NCI-H1694 (cell line): Measurements from ENCODE around the gene SLITRK6.
"Not testable (repeated sequence)": the region's sequence is repeated elsewhere in the genome, so short reads cannot be mapped to it uniquely, and the experiment has no call there.

Experiments
- DNase-seq: peaks from one replicate; lab custom pipeline; 2025; lab: John Stamatoyannopoulos, UW

Gene SLITRK6, protein sequence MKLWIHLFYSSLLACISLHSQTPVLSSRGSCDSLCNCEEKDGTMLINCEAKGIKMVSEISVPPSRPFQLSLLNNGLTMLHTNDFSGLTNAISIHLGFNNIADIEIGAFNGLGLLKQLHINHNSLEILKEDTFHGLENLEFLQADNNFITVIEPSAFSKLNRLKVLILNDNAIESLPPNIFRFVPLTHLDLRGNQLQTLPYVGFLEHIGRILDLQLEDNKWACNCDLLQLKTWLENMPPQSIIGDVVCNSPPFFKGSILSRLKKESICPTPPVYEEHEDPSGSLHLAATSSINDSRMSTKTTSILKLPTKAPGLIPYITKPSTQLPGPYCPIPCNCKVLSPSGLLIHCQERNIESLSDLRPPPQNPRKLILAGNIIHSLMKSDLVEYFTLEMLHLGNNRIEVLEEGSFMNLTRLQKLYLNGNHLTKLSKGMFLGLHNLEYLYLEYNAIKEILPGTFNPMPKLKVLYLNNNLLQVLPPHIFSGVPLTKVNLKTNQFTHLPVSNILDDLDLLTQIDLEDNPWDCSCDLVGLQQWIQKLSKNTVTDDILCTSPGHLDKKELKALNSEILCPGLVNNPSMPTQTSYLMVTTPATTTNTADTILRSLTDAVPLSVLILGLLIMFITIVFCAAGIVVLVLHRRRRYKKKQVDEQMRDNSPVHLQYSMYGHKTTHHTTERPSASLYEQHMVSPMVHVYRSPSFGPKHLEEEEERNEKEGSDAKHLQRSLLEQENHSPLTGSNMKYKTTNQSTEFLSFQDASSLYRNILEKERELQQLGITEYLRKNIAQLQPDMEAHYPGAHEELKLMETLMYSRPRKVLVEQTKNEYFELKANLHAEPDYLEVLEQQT

DNA sequence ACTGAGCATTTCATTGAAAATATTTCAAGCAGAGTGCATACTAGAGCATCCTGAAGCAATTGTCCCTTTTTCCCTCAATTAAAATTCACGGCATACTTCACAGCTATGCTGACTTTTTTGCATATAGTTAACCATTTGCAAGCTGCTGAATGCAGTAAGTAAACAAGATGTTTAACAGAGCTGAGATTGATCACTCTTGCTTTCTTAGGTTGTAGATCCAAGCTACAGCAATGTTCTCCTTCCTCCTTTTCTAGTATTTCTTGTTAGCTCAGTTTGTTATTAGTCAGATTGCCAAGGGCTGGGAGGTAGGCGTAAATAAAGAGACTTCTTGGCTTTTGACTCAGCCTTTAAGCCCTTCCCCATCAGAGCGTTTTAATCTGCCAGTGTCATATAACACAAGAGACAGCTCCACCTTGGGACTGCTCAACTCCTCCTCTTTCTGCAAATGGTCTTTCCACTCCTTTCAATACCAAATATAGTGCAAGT, at the start of gene SLITRK6:
Gene SLITRK6, minus strand, starts transcription at position 323 of the 486 bp plus-strand sequence. CDS start 2,911 bp downstream, outside the sequence.
- DNase-seq, result no peak

DNA sequence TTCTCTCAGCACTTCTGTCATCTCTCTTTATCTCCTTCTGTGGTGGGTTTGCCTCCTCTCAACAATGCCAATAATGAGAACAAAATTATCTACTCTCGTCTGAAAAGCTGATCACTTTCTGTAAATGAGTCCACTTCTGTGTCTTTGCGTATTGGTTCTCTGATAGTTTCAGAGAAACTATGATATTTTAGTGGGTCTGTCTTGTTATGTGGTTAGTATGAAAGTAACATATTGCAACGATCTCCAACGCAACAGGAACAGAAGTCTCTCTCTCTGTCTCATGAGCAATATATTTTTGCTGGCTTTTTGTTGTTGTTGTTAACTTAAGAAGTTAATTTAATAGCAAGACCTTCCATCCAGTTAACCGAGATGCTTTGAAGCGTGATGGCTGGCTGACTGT, 47.8 kb upstream of the SLITRK6 start:
- DNase-seq, result no peak

DNA sequence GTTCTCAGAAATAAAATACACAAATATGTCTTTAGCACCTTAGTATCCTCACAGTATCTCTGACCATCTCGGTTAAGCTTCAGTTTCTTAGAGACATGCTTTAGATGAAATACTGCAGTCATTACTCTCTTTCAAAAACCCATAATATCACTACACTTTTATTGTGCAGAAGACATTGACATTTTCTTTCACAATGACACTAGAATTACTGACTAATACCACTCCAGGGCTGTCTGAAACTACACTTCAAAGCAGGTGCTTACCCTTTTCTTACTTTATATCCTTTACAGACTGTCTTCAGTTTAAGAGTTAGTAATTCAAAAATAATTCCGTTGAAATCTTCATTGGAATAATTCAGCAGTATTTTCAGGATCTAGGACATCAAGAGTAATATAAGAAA, 42.2 kb upstream of the SLITRK6 start:
- DNase-seq, result no peak

DNA sequence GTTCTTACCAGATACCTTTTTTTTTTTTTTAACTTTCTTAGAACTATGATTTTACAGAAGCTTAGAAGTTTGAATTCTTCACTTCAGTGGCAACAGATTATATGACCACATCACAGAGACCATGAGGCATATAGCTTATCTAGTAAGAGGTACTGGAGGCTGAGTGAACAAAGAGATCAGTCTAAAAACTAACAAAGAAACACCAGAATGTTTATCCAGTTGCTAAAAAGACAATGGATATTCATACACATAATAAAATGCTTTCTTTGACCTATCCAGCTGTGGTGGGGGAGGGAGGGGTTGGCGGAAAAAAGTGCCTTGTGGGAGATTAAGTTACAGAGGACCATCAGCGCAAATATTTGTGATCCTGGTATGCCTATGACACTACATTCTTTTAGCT, 34.7 kb upstream of the SLITRK6 start:
- no peak for DNase-seq

DNA sequence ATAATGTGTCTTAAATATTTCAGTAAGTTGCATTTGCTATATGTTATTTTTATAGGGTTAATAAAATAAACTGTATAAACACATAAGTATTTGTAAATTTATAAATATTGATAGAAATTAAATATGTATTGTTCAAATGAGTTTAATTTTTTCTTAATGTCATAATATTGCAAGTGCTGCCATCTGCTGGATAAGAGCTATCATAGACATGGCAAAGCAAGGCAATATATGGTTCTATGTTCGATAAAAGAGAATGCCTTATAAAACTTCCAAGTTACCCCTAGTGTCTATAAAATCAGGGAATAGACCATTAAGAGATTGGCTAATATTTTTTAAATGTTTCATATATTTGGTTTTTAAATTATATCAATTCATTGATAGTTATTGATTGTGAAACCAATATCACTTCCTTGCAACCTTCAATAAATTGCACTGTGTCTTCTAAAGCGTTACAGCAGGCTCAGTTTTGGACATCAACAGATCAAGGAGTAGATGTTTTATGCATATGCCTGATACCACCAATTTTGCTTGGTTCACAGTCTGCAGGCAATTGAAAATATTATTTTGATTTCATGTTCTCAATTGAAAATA, 29.0 kb upstream of the SLITRK6 start:
- DNase-seq, result no peak

DNA sequence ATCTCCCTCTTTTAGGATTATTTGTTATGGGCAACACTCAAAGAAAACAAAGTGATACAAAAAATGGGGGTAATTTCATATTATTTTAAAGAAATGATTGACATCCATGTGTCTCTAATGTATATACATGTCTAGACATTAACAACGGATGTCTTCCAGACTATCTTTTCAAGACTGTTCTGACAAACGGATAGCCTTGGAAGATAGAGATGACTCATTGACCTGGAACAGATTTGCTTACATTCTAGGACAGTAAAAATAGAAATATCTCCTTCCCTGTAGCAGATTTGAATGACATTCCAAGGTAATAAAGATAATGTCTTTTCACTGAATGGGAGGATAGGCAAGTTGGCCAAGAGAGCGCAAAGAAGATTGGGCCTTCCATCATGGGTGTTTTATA, 26.2 kb upstream of the SLITRK6 start:
- DNase-seq, result no peak

DNA sequence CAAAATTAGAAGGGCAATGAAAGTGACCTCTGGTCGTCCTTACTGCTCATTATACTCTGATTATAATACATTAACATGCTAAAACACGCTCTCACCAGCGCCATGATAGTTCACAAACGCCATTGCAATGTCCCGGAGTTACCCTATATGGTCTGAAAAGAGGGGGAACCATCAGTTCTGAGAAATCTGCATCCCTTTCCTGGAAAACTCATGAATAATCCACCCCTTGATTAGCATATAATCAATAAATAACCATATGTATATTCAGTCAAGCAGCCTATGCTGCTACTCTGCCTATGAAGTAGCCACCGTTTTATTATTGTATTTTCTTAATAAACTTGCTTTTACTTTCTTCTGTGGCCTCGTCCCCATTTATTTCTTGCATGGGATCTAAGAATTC, 24.6 kb upstream of the SLITRK6 start:
- no peak for DNase-seq

DNA sequence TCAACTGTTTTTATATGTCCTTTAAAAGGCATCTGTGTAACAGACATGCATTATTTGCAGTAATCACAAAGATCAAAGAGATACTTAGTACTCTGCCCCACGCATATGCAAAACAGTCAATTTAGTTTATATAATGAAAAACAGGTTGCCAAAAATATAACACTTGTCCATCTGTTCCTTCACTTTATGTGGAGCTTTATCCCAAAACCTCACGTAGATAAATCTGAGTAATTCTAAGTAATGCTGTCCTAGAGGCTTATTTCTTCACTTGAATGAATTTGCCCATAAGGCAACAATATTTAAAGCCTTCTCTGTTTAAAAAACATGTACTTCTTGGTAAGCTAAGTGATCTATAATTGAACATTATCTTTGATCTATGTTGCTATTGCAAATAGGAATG, 20.3 kb upstream of the SLITRK6 start:
- no peak for DNase-seq

DNA sequence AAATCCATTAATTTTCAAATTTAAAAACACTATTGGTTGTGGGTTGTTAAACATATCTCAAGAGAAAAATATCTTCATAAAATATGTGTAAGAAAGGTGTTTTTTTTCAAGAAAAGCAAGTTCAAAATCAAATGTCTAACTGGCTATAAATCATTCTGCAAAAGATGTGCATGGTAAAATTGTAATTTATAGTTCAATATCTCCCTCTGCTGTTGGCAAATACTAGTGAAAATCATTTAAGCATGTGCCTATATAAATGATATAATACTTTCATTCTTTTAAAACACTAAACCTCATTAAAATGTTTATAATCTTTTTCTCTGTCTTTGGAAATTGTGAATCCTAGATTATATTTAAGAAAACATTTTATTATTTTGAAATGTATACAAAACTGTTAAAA, 17.2 kb upstream of the SLITRK6 start:
- DNase-seq, result no peak

DNA sequence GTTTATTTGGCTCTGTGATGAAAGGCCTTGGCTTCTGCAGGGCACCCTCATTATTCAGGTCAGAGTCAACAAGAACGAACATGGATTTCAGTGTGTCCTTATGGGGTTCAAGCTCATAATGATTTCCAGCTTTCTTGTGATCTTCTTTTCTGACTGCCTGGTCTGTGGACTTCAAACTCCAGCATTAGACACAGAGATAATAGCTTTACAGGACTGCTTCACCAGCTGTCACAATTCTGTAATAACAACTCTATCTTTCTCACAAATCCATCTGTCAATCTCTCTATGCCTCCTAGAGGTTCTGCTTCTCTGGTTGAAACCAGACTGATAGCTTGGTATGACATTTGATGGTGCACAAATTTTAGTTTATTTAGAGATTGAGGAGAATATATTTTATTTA, 13.1 kb upstream of the SLITRK6 start:
- no peak for DNase-seq

DNA sequence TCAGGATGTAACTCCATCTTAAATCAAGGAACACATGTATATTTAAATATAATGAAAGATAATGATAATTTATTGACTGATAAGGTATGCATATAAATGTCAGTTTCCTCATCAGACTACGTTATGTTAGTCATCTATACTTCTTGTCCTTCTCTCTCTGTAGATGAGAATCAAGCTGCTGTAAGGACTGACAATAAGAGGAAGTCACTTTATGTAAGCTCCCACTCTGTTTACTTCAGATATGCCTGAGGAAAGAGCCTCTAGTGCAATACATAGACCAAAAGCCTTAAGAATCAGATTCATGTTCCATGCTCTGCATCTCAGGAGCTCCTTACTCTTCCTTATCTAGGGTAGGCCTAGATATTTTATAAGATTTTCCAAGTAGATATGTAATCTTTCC, 9.6 kb upstream of the SLITRK6 start:
- no peak for DNase-seq

DNA sequence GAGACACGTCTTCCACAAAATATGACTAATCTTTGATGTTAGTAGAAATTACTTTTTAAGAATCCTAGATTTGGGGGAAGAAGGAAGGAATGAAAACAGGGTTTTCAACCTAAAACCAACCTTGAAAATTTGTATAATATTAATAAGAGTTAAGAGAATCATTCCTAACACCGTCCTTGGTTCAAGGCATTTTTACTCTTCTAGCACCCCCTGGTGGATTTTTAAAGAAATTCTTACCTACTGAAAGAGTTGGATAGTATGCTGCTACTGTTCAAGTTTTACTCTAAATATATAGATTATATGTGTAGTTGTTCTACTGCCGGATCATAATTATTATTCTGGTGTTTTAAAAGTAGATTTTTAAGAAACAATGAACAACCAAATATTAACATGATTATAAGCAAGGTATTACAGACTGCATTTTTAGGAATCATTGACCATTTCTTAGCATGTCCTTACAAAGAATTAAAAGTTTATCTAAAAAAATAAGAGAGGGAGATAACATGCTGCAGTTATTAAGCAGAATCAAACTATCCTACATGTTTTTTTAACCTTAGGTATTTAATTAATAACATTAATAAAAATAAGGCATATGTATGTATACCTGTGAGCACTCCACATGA, 7.4 kb upstream of the SLITRK6 start:
- DNase-seq, result peak; percentile 45

DNA sequence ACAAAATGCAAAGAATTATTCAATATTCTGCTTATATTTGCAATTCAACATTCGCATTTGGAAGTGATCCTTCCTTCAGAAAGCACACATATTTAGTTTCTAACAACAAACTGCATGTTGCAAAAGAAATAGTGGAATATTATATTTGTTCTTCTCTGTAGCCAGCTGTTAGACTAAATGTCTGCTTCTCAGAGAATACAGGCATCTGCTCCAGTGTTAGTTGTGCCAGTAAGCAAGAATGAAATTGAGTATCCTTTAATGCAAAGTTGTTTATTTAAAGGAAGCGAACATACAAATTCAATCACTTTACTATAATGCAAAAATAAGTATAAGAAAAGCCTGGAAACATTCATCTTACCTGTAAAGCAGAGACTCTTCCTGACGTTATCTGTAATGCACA, 663 bp downstream of the SLITRK6 start:
- DNase-seq, result no peak

DNA sequence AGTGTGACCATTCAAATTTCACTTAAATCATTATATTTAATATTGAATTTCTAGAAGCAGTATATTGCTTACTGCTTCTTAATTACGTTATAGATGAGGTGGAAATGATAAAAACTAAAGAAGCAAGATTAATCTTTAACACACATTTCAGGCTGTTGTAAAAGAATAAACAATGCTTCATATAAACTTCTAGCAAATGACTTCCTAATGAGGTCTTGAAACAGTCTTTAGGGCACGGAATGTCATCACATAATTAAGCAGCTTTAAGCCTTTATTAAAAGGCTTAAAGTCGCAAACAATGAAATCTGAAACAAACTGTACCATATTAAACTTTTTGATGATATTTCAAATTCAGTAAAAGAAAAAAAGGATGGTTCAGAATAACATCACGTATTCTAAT, 1.9 kb downstream of the SLITRK6 start:
- DNase-seq, result no peak

DNA sequence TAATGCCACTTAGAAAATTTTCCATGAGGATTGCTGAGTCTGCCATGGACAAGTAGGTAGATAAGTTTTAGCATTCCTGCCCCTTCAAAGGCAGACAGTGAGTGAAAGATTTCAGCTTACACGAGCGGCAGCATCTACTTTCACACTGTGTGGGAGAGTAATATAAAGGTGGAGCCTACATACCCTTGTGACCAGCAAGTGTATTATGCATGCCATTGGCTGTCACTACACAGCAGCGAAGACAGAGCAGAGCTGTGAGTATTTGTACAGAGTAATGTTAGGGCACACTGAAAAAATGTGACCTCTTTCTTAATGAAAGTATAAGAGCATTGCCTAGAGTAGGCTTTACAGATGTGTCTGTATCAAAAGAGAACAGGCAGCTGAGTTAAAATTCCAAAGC, 14.0 kb downstream of the SLITRK6 start:
- DNase-seq, result no peak

DNA sequence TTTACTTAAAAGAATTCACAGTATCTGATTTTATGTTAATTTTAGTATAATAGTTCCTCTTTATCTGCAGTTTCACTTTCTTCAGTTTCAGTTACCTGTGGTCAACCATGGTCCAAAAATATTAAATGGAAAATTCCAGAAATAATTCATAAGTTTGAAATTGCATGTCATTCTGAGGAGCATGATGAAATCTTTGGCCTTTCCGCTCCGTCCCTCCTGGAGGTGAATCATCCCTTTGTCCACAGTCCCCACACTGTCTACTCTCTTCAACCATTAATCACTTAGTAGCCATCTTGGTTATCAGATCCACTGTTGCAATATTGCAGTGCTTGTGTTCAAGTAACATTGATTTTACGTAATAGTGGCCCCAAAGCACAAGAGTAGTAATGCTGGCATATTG, 26.9 kb downstream of the SLITRK6 start:
- DNase-seq, result no peak

DNA sequence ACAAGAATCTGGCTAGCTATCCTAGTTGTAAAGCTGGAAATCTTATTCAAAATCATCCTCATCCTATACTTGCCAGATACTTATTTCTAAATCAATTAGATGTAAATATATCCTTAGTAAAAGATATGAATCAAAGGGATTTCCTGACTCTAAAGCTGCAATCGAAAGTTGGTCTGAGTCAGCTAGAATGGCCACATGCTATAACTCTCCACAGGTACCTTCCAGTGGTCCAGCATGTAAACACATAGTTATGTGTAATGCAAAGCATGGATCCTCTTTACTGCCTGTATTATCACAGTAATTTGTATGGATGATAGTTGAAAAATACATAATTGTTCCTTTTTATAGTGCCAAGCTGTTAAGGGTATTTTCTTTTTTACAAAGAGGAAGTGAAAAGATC, 27.4 kb downstream of the SLITRK6 start:
- DNase-seq, result no peak

DNA sequence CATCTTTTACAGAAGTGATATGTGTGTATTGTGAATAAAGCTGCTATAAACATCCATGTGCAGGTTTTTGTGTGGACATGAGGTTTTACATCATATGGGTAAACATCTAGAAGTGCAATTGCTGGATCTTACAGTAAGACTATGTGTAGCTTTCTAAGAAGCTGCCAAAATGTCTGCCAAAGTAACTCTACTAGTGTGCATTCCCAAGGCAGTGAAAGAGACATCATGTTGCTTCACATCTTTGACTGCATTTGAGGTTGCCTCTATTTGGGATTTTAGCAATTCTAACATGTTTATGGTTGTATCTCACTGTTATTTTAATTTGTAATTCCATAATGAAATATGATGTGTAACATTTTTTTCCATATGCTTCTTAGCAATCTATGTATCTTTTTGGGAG, 30.3 kb downstream of the SLITRK6 start:
- no peak for DNase-seq

DNA sequence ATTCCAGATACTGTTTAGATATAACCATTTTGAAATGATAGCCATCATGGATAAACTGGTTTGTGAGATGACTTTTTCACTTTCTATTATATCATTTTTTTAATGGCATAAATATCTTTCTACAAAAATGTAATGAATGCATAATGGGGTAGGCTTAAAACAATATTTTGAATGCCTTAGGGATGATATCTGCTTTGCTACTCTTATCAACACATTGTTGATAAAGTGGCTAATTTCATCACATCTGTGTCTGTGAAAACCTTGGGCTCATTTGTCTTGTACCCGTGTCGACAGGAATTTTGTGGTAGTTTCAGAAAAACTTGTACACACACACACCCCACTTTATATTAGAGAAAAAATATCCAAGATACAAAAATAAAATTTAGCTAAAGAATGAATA, 44.1 kb downstream of the SLITRK6 start:
- DNase-seq, result no peak

DNA sequence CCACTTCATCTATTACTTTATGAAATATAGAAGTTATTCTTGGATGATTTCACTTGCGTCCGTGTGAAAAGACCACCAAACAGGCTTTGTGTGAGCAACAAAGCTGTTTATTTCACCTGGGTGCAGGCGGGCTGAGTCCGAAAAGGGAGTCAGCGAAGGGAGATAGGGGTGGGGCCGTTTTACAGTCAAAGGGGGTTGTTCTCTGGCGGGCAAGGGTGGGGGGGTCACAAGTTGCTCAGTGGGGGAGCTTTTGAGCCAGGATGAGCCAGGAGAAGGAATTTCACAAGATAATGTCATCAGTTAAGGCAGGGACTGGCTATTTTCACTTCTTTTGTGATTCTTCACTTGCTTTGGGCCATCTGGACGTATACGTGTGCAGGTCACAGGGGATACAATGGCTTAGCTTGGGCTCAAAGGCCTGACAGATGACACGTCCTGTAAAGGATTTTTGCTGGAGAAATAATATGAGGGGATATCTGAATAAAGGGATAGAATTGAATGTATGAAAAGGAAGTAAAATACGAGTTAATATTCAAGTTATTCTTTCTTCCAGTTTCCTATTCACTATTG, 55.9 kb downstream of the SLITRK6 start:
- not testable (repeated sequence) for DNase-seq
